HL-60 (cell line): ENCODE measurements around the gene RIPPLY1.

Experiments
- DNase-seq, 2 experiments: peaks; one replicate each; pipeline ENCODE4 v3.0.0-alpha.2; 2010 to 2020; ENCODE audit warnings: low read depth in 1 of 2, low spot score in 1 of 2
- H3K27ac ChIP-seq: fragments of 250-450 bp; sonication (Bioruptor Pico); replicated peaks from 2 replicates; pipeline ENCODE4 v1.5.1; 2020; ENCODE audit warnings: mild to moderate bottlenecking, moderate library complexity
- H3K27me3 ChIP-seq: fragments of 250-450 bp; sonication (Bioruptor Pico); 2 replicates; pipeline ENCODE4 v1.5.1; 2021; ENCODE audit warnings: mild to moderate bottlenecking, moderate library complexity; ENCODE audit not compliant: insufficient read depth, poor library complexity, severe bottlenecking
- H3K4me3 ChIP-seq: replicated peaks from 2 replicates; pipeline ENCODE4 v1.5.1; 2011; ENCODE audit warnings: mild to moderate bottlenecking, control low read depth, low read length; ENCODE audit not compliant: insufficient read depth
- CTCF ChIP-seq: IDR thresholded peaks from one replicate; pipeline ENCODE4 v1.5.1; 2011; ENCODE audit warnings: low read length, control low read depth, inconsistent platforms; ENCODE audit not compliant: insufficient read depth
- GABPA ChIP-seq: IDR thresholded peaks from 2 replicates; pipeline ENCODE4 v1.6.1; 2012; ENCODE audit warnings: low read depth
- POLR2AphosphoS5 ChIP-seq: IDR thresholded peaks from 2 replicates; pipeline ENCODE4 v1.6.1; 2012; ENCODE audit warnings: low read depth
- REST ChIP-seq: IDR thresholded peaks from 2 replicates; pipeline ENCODE4 v1.6.1; 2012; ENCODE audit warnings: low read depth; ENCODE audit not compliant: insufficient replicate concordance
- SPI1 ChIP-seq: IDR thresholded peaks from 2 replicates; pipeline ENCODE4 v1.6.1; 2012; ENCODE audit warnings: low read depth, mild to moderate bottlenecking, borderline replicate concordance

RIPPLY1 gene

GRCh38 chrX:106932492-106932923 lies 29.4 kb upstream of the RIPPLY1 start:
- no peak for DNase-seq
- Histone ChIP-seq H3K27ac (no peak overlapping the region), H3K4me3 (no peak overlapping the region), H3K27me3 (peaks cover 8% of the 10 kb centered on the region)
- TF ChIP-seq REST = no peak
- no peak for TF ChIP-seq SPI1
- TF ChIP-seq GABPA = no peak
- TF ChIP-seq CTCF = no peak
- no peak for TF ChIP-seq POLR2AphosphoS5

- no peak overlapping the region for H3K27ac ChIP-seq
- DNase-seq = no peak
- TF ChIP-seq REST = no peak
- H3K27me3 ChIP-seq = peaks cover 6% of the 10 kb centered on the region
- H3K4me3 ChIP-seq = no peak overlapping the region
Measured at GRCh38 chrX:106931831-106932491, 28.8 kb upstream of the RIPPLY1 start.

GRCh38 chrX:106928227-106928626 lies 25.1 kb upstream of the RIPPLY1 start:
- H3K4me3 ChIP-seq = no peak overlapping the region
- no peak overlapping the region for H3K27ac ChIP-seq

More at GRCh38 chrX:106928227-106928626, 25.1 kb upstream of the RIPPLY1 start:
- TF ChIP-seq GABPA (no peak), POLR2AphosphoS5 (no peak), CTCF (no peak), SPI1 (no peak), REST (no peak)
- H3K27me3 ChIP-seq = no peaks in the 10 kb centered on the region
- DNase-seq = no peak
